HEK293 (cell line): ENCODE data around the gene ZHX3.

Experiments used
- CTCF ChIA-PET: fragments of 350-600 bp; formaldehyde crosslinking; extraction: SDS; loops from one replicate; lab custom pipeline; 2021; ENCODE audit warnings: antibody characterized with exemption; lab: Yijun Ruan, JAX
- POLR2A ChIA-PET: fragments of 300-600 bp; formaldehyde crosslinking; extraction: SDS; loops from one replicate; lab custom pipeline; 2020; ENCODE audit warnings: antibody characterized with exemption, inconsistent platforms; lab: Yijun Ruan, JAX
- H3K27ac ChIP-seq: fragments of 200-500 bp; sonication (Bioruptor generic); 2 replicates; pipeline ENCODE4 v1.5.1; 2014; ENCODE audit warnings: low read depth, low read length, control low read depth, inconsistent platforms; ENCODE audit errors: extremely low read depth
- H3K36me3 ChIP-seq, 2 experiments: fragments of 200-500 bp in 1 of 2; sonication (Bioruptor generic) in 1 of 2; 1 replicate in 1 of 2; 2 replicates in 1 of 2; pipeline ENCODE4 v1.5.1; 2014 to 2017; ENCODE audit warnings: inconsistent platforms in 2 of 2, low read length in 2 of 2; ENCODE audit not compliant: control insufficient read depth in 2 of 2, insufficient read depth in 1 of 2
- H3K4me1 ChIP-seq: fragments of 200-500 bp; sonication (Bioruptor generic); 2 replicates; pipeline ENCODE4 v1.5.1; 2014; ENCODE audit warnings: mild to moderate bottlenecking, low read length, inconsistent platforms; ENCODE audit not compliant: control insufficient read depth, insufficient read depth
- H3K4me3 ChIP-seq: 2 replicates; pipeline ENCODE4 v1.5.1; 2011; ENCODE audit warnings: low read depth, mild to moderate bottlenecking, control low read depth, low read length, moderate library complexity
- H3K9me3 ChIP-seq: fragments of 200-500 bp; sonication (Bioruptor generic); 2 replicates; pipeline ENCODE4 v1.5.1; 2014; ENCODE audit warnings: low read depth, low read length, inconsistent platforms; ENCODE audit not compliant: control insufficient read depth, insufficient read depth
- BCL11A ChIP-seq: fragments of 450-650 bp; formaldehyde crosslinking; IDR thresholded peaks from 2 replicates; pipeline ENCODE4 v1.5.1; 2016; ENCODE audit warnings: low read depth, missing biosample characterization, missing genetic modification characterization
- RBAK ChIP-seq: fragments of 450-650 bp; formaldehyde crosslinking; IDR thresholded peaks from 2 replicates; pipeline ENCODE4 v1.5.1; 2016; ENCODE audit warnings: missing biosample characterization, missing genetic modification characterization
- ZBTB17 ChIP-seq: fragments of 450-650 bp; formaldehyde crosslinking; IDR thresholded peaks from 2 replicates; pipeline ENCODE4 v1.5.1; 2016; ENCODE audit warnings: missing biosample characterization, missing genetic modification characterization
- ZBTB7A ChIP-seq: fragments of 450-650 bp; formaldehyde crosslinking; IDR thresholded peaks from 2 replicates; pipeline ENCODE4 v1.5.1; 2016; ENCODE audit warnings: low read depth, missing biosample characterization, missing genetic modification characterization
- ZNF140 ChIP-seq: fragments of 450-650 bp; formaldehyde crosslinking; IDR thresholded peaks from 2 replicates; pipeline ENCODE4 v1.5.1; 2016; ENCODE audit warnings: missing biosample characterization, missing genetic modification characterization
- ZNF169 ChIP-seq: fragments of 450-650 bp; formaldehyde crosslinking; IDR thresholded peaks from 2 replicates; pipeline ENCODE4 v1.5.1; 2016; ENCODE audit warnings: missing biosample characterization, missing genetic modification characterization
- ZNF174 ChIP-seq: fragments of 450-650 bp; formaldehyde crosslinking; IDR thresholded peaks from 2 replicates; pipeline ENCODE4 v1.5.0; 2017; ENCODE audit warnings: missing biosample characterization, mild to moderate bottlenecking, missing genetic modification characterization
- ZNF175 ChIP-seq: fragments of 450-650 bp; formaldehyde crosslinking; IDR thresholded peaks from 2 replicates; pipeline ENCODE4 v1.5.1; 2016; ENCODE audit warnings: missing biosample characterization, missing genetic modification characterization
- ZNF2 ChIP-seq: fragments of 450-650 bp; formaldehyde crosslinking; IDR thresholded peaks from 2 replicates; pipeline ENCODE4 v1.5.1; 2016; ENCODE audit warnings: missing biosample characterization, missing genetic modification characterization
- ZNF248 ChIP-seq: fragments of 450-650 bp; formaldehyde crosslinking; IDR thresholded peaks from 2 replicates; pipeline ENCODE4 v1.5.1; 2017; ENCODE audit warnings: missing biosample characterization, missing genetic modification characterization
- ZNF350 ChIP-seq: fragments of 450-650 bp; formaldehyde crosslinking; IDR thresholded peaks from 2 replicates; pipeline ENCODE4 v1.5.0; 2017; ENCODE audit warnings: missing biosample characterization, mild to moderate bottlenecking, missing genetic modification characterization
- ZNF561 ChIP-seq: fragments of 450-650 bp; IDR thresholded peaks from 2 replicates; pipeline ENCODE4 v1.5.1; 2018; ENCODE audit warnings: missing biosample characterization, missing genetic modification characterization, borderline replicate concordance
- ZNF571 ChIP-seq: fragments of 450-650 bp; formaldehyde crosslinking; IDR thresholded peaks from 2 replicates; pipeline ENCODE4 v1.5.0; 2017; ENCODE audit warnings: missing biosample characterization, missing genetic modification characterization
- ZNF670 ChIP-seq: fragments of 450-650 bp; formaldehyde crosslinking; IDR thresholded peaks from 2 replicates; pipeline ENCODE4 v1.5.1; 2016; ENCODE audit warnings: missing biosample characterization, missing genetic modification characterization, low read depth
- ZNF837 ChIP-seq: fragments of 450-650 bp; formaldehyde crosslinking; IDR thresholded peaks from 2 replicates; pipeline ENCODE4 v1.5.1; 2016; ENCODE audit warnings: missing biosample characterization, missing genetic modification characterization
- TF ChIP-seq, protein P1 (sequence below): fragments of 450-650 bp; formaldehyde crosslinking; IDR thresholded peaks from 2 replicates; pipeline ENCODE4 v1.5.1; 2016; ENCODE audit warnings: missing biosample characterization, missing genetic modification characterization, borderline replicate concordance
- TF ChIP-seq, protein P2 (sequence below): fragments of 450-650 bp; formaldehyde crosslinking; IDR thresholded peaks from 2 replicates; pipeline ENCODE4 v1.5.1; 2016; ENCODE audit warnings: missing biosample characterization, missing genetic modification characterization
- TF ChIP-seq, protein P3 (sequence below): fragments of 450-650 bp; formaldehyde crosslinking; IDR thresholded peaks from 2 replicates; pipeline ENCODE4 v1.5.1; 2016; ENCODE audit warnings: missing biosample characterization, missing genetic modification characterization, borderline replicate concordance
- TF ChIP-seq, protein P4 (sequence below): fragments of 450-650 bp; formaldehyde crosslinking; IDR thresholded peaks from 2 replicates; pipeline ENCODE4 v1.5.1; 2016; ENCODE audit warnings: missing biosample characterization, missing genetic modification characterization
- TF ChIP-seq, protein P5 (sequence below): fragments of 450-650 bp; formaldehyde crosslinking; IDR thresholded peaks from 2 replicates; pipeline ENCODE4 v1.5.1; 2016; ENCODE audit warnings: missing biosample characterization, missing genetic modification characterization

The ZHX3 gene

GRCh38 chr20:41159547-41159946 lies 158.0 kb downstream of the ZHX3 start:
- Histone ChIP-seq H3K4me1 (no peaks in the 10 kb centered on the region), H3K9me3 (no peaks in the 10 kb centered on the region), H3K4me3 (no peak overlapping the region), H3K36me3 (peaks cover 4 to 78% of the 10 kb centered on the region in 2 experiments; a peak in 2 of 3 replicates), H3K27ac (no peak overlapping the region)
- POLR2A ChIA-PET: no interaction called here
- TF ChIP-seq ZNF248 (tag by site-specific recombination) (no peak), BCL11A (tag by site-specific recombination) (no peak), ZNF169 (tag by site-specific recombination) (no peak), ZNF350 (tag by site-specific recombination) (no peak), ZNF174 (tag by site-specific recombination) (no peak), ZBTB7A (tag by site-specific recombination) (no peak), ZNF670 (tag by site-specific recombination) (no peak), ZBTB17 (tag by site-specific recombination) (no peak), ZNF2 (tag by site-specific recombination) (no peak), ZNF175 (tag by site-specific recombination) (no peak), ZNF561 (tag by site-specific recombination) (no peak), RBAK (tag by site-specific recombination) (no peak), ZNF571 (tag by site-specific recombination) (no peak), ZNF140 (tag by site-specific recombination) (no peak), ZNF837 (tag by site-specific recombination) (no peak)
- TF ChIP-seq, protein P1, sequence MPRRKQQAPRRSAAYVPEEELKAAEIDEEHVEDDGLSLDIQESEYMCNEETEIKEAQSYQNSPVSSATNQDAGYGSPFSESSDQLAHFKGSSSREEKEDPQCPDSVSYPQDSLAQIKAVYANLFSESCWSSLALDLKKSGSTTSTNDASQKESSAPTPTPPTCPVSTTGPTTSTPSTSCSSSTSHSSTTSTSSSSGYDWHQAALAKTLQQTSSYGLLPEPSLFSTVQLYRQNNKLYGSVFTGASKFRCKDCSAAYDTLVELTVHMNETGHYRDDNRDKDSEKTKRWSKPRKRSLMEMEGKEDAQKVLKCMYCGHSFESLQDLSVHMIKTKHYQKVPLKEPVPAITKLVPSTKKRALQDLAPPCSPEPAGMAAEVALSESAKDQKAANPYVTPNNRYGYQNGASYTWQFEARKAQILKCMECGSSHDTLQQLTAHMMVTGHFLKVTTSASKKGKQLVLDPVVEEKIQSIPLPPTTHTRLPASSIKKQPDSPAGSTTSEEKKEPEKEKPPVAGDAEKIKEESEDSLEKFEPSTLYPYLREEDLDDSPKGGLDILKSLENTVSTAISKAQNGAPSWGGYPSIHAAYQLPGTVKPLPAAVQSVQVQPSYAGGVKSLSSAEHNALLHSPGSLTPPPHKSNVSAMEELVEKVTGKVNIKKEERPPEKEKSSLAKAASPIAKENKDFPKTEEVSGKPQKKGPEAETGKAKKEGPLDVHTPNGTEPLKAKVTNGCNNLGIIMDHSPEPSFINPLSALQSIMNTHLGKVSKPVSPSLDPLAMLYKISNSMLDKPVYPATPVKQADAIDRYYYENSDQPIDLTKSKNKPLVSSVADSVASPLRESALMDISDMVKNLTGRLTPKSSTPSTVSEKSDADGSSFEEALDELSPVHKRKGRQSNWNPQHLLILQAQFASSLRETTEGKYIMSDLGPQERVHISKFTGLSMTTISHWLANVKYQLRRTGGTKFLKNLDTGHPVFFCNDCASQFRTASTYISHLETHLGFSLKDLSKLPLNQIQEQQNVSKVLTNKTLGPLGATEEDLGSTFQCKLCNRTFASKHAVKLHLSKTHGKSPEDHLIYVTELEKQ (tag by site-specific recombination): no peak
- TF ChIP-seq, protein P2, sequence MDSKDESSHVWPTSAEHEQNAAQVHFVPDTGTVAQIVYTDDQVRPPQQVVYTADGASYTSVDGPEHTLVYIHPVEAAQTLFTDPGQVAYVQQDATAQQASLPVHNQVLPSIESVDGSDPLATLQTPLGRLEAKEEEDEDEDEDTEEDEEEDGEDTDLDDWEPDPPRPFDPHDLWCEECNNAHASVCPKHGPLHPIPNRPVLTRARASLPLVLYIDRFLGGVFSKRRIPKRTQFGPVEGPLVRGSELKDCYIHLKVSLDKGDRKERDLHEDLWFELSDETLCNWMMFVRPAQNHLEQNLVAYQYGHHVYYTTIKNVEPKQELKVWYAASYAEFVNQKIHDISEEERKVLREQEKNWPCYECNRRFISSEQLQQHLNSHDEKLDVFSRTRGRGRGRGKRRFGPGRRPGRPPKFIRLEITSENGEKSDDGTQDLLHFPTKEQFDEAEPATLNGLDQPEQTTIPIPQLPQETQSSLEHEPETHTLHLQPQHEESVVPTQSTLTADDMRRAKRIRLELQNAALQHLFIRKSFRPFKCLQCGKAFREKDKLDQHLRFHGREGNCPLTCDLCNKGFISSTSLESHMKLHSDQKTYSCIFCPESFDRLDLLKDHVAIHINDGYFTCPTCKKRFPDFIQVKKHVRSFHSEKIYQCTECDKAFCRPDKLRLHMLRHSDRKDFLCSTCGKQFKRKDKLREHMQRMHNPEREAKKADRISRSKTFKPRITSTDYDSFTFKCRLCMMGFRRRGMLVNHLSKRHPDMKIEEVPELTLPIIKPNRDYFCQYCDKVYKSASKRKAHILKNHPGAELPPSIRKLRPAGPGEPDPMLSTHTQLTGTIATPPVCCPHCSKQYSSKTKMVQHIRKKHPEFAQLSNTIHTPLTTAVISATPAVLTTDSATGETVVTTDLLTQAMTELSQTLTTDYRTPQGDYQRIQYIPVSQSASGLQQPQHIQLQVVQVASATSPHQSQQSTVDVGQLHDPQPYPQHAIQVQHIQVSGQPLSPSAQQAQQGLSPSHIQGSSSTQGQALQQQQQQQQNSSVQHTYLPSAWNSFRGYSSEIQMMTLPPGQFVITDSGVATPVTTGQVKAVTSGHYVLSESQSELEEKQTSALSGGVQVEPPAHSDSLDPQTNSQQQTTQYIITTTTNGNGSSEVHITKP (tag by site-specific recombination): no peak
- TF ChIP-seq, protein P3, sequence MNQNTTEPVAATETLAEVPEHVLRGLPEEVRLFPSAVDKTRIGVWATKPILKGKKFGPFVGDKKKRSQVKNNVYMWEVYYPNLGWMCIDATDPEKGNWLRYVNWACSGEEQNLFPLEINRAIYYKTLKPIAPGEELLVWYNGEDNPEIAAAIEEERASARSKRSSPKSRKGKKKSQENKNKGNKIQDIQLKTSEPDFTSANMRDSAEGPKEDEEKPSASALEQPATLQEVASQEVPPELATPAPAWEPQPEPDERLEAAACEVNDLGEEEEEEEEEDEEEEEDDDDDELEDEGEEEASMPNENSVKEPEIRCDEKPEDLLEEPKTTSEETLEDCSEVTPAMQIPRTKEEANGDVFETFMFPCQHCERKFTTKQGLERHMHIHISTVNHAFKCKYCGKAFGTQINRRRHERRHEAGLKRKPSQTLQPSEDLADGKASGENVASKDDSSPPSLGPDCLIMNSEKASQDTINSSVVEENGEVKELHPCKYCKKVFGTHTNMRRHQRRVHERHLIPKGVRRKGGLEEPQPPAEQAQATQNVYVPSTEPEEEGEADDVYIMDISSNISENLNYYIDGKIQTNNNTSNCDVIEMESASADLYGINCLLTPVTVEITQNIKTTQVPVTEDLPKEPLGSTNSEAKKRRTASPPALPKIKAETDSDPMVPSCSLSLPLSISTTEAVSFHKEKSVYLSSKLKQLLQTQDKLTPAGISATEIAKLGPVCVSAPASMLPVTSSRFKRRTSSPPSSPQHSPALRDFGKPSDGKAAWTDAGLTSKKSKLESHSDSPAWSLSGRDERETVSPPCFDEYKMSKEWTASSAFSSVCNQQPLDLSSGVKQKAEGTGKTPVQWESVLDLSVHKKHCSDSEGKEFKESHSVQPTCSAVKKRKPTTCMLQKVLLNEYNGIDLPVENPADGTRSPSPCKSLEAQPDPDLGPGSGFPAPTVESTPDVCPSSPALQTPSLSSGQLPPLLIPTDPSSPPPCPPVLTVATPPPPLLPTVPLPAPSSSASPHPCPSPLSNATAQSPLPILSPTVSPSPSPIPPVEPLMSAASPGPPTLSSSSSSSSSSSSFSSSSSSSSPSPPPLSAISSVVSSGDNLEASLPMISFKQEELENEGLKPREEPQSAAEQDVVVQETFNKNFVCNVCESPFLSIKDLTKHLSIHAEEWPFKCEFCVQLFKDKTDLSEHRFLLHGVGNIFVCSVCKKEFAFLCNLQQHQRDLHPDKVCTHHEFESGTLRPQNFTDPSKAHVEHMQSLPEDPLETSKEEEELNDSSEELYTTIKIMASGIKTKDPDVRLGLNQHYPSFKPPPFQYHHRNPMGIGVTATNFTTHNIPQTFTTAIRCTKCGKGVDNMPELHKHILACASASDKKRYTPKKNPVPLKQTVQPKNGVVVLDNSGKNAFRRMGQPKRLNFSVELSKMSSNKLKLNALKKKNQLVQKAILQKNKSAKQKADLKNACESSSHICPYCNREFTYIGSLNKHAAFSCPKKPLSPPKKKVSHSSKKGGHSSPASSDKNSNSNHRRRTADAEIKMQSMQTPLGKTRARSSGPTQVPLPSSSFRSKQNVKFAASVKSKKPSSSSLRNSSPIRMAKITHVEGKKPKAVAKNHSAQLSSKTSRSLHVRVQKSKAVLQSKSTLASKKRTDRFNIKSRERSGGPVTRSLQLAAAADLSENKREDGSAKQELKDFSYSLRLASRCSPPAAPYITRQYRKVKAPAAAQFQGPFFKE: no peak
- TF ChIP-seq, protein P4, sequence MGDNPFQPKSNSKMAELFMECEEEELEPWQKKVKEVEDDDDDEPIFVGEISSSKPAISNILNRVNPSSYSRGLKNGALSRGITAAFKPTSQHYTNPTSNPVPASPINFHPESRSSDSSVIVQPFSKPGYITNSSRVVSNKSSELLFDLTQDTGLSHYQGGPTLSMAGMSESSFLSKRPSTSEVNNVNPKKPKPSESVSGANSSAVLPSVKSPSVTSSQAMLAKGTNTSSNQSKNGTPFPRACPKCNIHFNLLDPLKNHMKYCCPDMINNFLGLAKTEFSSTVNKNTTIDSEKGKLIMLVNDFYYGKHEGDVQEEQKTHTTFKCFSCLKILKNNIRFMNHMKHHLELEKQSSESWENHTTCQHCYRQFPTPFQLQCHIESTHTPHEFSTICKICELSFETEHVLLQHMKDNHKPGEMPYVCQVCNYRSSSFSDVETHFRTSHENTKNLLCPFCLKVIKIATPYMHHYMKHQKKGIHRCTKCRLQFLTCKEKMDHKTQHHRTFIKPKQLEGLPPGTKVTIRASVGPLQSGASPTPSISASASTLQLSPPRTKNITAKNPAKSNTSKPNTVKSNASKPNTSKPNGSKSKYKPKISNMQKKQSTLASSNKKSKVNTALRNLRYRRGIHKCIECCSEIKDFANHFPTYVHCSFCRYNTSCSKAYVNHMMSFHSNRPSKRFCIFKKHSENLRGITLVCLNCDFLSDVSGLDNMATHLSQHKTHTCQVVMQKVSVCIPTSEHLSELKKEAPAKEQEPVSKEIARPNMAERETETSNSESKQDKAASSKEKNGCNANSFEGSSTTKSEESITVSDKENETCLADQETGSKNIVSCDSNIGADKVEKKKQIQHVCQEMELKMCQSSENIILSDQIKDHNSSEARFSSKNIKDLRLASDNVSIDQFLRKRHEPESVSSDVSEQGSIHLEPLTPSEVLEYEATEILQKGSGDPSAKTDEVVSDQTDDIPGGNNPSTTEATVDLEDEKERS (tag by site-specific recombination): no peak
- TF ChIP-seq, protein P5, sequence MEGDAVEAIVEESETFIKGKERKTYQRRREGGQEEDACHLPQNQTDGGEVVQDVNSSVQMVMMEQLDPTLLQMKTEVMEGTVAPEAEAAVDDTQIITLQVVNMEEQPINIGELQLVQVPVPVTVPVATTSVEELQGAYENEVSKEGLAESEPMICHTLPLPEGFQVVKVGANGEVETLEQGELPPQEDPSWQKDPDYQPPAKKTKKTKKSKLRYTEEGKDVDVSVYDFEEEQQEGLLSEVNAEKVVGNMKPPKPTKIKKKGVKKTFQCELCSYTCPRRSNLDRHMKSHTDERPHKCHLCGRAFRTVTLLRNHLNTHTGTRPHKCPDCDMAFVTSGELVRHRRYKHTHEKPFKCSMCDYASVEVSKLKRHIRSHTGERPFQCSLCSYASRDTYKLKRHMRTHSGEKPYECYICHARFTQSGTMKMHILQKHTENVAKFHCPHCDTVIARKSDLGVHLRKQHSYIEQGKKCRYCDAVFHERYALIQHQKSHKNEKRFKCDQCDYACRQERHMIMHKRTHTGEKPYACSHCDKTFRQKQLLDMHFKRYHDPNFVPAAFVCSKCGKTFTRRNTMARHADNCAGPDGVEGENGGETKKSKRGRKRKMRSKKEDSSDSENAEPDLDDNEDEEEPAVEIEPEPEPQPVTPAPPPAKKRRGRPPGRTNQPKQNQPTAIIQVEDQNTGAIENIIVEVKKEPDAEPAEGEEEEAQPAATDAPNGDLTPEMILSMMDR (tag by site-specific recombination): no peak
- CTCF ChIA-PET: interaction anchor here (3.6 kb wide), 1 partner anchor 13 kb away, joined by 15 read pairs; no protein-coding TSS in a partner anchor
